Measurements from ENCODE around the gene ABCA4.

Gene ABCA4

DNA sequence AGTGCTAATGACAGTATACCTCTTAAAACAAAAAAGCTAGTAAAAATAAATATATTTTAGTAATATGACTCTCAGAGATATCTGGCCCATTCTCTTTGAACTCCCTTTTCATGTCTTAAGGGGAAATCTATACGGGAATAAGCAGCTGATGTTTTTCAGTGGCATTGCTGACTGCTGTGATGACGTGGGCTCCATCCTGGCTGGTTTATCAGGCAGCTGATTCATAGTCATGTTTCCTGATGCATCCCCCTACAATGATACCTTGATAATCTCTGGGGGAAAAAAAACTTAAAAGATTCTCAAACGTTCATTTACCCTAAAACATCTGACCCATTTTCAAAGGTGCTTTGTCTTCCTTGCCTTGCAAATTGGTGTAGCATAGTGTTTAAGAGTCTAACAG is 53.8 kb downstream of the ABCA4 start:
- no peak for DNase-seq (ENCODE audit: low read depth, low spot score)
- H3K4me3 ChIP-seq (ENCODE audit: low read length), result no peak overlapping the region

DNA sequence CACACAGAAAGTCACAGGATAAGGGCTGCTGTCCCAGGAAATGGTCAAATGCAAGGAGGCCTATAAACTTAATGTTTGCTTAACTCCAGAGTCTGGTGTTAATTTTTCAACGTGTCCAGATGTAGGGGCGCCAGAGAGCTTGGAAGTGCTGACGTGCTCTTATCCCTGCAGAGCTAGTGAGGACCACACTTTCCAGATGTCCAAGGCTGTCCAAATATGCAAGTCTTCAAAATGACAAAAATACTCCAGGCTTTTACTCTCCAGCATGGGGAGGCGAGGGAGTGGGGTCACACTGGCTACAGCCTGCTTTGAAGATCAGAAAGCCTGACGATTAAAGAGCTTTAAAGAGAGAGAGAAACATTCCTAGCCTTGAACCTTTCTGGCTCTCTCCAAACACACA is 57.6 kb downstream of the ABCA4 start:
- H3K4me3 ChIP-seq (ENCODE audit: low read length), result no peak overlapping the region
- DNase-seq (ENCODE audit: low read depth, low spot score), result no peak

DNA sequence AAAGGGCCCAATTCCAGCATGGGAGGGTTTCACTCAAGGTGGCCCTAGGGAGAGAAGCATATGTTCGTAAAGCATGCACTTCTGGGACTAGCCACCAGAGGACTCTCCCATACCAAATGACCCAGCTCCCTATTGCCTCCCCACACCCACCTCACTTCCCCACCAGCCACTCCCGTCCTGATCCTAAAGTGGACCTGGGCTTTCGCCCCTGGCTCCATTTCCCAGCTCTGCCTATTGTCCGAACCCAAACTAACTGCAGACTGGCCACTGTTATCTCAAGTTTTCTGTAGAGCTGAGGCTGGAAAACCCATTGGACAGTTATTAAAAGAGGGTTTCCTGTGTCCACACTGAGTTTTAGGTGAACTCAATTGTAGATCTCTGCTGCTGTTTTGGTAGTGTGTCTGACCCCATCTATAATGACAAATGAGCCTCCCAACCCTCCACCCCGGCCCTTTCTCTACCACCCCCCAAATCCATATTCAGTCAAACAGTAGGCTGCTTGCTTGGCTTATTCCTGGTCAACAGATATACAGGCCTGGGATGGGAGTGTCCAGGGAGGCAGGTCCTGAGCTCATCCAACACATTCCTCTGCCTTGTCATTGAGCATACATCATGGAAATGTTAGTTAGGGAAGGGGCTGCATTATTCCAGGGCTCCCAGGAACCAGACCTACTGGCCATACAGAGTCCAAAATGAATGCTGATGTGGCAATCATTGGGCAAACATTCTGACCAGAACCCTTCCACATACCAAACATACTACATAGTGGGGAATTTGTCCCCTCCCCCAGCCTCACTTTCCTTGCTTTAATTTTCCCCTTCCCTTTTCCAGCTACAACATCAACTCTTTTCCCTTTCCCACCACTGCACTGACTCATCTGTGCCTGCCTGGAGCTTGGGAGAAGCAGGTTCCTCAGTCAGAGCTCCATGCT is 59.2 kb downstream of the ABCA4 start:
- DNase-seq (ENCODE audit: low read depth, low spot score), result peak; percentile 71
- H3K4me3 ChIP-seq (ENCODE audit: low read length), result no peak overlapping the region

DNA sequence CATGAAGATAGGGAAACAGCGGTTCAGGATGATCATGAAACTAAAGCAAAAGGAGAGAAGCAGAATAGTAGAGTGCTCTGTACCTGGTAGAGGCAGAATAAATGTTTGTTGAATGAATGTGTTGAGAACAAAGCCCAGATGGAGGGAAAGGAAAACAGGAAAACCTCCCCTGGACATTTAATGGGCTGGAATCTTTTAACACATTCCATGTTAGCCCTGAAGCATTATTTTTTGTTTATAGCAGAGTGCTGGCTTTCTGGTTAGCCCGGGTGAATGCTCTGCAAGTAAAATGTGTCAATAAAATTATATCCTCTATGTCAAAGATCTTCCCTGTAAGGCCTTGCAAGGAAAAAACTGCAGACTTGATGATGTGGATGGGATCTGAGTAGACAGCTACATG is 60.2 kb downstream of the ABCA4 start:
- no peak for DNase-seq (ENCODE audit: low read depth, low spot score)

DNA sequence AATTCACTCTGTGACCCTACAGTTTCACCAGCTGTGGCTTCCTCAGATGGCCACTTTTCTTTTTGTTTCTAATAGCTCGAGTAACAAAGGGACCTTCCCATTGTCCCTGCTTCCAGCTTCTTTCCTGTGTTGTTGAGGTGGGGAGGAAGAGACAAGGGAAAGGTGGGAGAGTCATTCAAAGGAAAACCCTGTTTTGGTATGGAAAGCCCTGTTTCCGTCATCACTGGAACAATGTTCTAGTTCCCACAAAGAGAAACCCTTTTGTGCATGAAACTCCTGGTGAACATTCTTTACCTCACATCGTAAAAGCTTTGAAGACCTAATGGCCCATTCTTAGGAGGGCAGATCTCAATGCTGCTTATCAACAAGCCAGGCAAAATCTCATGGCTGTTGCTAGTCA is 62.2 kb downstream of the ABCA4 start:
- H3K4me3 ChIP-seq (ENCODE audit: low read length), result no peak overlapping the region
- no peak for DNase-seq (ENCODE audit: low read depth, low spot score)

More for the DNA sequence above, 60.2 kb downstream of the ABCA4 start:
- H3K4me3 ChIP-seq (ENCODE audit: low read length), result no peak overlapping the region

DNA sequence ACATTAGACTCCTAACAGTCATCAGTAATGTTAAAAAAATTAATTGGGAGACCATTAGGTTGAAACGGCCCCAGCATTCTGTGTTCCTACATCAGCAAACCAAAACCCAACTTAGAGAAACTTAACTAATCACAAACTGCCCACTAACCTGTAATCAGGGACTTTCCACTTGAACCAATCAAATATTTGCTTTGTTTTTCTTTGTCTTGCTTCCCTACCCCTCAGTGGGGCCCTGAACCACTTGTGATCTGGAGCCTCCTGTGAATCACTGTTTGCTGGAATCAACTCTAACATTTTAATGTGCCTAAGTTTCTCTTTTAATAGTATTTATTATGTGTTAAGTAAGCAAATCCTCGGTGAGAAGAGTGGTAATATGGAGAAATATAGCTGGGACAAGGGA is 64.0 kb downstream of the ABCA4 start:
- no peak overlapping the region for H3K4me3 ChIP-seq (ENCODE audit: low read length)
- DNase-seq (ENCODE audit: low read depth, low spot score), result no peak

DNA sequence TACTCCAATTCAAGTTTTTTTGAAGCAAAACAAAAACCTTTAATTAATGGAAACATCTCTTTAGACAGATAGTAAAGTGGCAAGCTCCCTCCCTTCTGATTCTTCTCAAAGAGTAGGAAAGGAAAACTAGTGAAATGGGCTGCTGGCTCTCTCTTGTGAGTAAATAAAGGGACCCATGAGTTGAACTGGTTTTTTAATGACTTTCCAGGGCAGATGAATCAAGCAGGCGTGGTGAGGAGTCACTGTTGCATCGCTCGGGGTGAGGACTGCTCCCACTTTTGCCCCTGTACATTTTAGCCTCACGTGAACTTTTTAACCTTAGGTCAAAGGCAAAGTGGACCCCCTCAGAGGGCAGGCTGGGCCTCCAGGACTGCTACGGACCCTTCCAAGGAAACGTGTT is 64.8 kb downstream of the ABCA4 start:
- H3K4me3 ChIP-seq (ENCODE audit: low read length), result no peak overlapping the region
- DNase-seq (ENCODE audit: low read depth, low spot score), result no peak

DNA sequence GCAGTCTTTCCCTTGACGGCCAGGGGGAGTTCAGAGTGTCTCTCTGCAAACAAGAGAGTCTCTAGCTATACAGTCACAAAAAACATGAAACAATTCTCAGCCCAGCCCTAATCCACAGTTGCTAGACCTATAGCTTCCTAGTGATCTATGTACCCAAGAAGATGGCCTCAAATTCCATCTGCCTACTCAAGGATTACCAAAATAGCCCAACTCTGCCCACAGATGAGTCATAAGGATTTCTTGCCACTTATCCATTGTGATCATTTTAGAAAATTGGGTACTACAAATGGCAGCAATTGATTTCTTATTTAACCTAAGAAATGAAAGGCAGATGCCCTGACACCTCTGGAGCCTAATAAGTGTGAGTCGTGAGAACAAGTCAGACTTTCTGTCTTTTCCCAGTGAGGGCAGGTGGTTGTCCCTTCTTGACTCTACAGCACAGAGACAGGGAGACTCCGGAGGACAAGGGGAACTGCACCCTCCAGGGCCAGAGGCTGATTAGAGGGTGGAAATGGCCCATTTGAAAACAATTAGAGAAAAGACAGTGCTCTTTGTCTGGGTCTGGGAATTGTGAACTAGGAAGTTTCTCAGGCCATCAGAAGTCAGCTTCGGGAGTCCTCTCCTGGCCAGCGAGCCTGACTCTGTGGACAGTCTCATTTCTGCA is 65.4 kb downstream of the ABCA4 start:
- no peak overlapping the region for H3K4me3 ChIP-seq (ENCODE audit: low read length)
- no peak for DNase-seq (ENCODE audit: low read depth, low spot score)

DNA sequence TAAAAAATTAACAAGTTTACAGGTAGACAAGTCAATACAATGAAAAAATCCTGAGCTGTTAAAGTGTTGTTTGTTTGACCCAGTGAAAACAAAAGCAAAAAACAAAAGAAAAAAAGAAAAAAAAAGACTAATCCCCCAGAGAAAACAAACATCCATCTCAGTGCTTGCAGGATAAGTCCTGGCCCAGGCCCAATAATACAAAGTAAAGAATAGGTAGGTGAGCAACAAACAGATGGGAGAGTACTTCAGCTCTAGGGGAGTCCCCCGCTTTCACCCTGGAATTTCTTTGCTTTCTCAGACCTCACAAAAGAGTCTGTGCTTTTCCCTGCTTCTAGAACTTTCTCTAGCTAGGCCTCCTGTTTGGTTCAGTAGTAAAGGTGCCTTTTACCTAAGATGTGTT is 70.3 kb downstream of the ABCA4 start:
- DNase-seq (ENCODE audit: low read depth, low spot score), result no peak
- no peak overlapping the region for H3K4me3 ChIP-seq (ENCODE audit: low read length)

DNA sequence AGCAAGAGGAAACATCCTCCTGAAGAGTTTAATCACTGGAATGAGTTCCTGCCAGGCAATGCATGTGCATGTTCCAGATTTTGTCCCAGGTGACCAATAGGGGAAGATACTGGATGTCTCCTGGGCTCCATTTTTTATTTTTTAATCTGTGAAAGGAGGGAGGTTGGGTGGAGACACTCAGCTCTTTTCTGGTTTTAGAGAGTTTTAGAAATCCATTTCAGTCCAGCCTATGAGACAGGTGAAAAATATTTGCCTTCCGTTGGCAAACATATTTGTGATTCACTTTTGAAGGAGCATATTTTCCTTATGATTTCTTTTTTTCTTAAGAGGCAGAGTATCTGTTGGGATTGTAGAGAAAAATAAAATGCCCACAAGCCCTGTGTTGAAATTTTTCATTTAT is 70.7 kb downstream of the ABCA4 start:
- no peak overlapping the region for H3K4me3 ChIP-seq (ENCODE audit: low read length)
- no peak for DNase-seq (ENCODE audit: low read depth, low spot score)

DNA sequence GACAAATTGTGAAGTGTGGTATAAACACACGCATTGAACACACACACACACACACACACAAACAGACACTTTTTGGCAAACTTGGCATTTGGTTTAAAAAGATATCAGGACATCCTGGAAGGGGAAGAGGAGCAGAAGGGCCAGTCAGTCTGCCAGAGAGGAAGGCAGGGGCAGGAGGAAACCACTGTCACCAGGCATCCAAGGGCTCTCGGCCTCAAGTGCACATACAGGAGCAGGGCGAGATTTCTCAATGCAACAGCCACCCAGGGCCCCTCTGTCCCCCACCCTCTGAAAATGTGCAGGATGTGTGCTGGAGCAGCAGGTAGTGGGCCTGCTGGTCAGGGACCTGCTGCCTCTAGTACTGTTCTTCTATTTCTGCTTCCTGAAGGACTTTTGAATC is 71.2 kb downstream of the ABCA4 start:
- DNase-seq (ENCODE audit: low read depth, low spot score), result no peak
- no peak overlapping the region for H3K4me3 ChIP-seq (ENCODE audit: low read length)

DNA sequence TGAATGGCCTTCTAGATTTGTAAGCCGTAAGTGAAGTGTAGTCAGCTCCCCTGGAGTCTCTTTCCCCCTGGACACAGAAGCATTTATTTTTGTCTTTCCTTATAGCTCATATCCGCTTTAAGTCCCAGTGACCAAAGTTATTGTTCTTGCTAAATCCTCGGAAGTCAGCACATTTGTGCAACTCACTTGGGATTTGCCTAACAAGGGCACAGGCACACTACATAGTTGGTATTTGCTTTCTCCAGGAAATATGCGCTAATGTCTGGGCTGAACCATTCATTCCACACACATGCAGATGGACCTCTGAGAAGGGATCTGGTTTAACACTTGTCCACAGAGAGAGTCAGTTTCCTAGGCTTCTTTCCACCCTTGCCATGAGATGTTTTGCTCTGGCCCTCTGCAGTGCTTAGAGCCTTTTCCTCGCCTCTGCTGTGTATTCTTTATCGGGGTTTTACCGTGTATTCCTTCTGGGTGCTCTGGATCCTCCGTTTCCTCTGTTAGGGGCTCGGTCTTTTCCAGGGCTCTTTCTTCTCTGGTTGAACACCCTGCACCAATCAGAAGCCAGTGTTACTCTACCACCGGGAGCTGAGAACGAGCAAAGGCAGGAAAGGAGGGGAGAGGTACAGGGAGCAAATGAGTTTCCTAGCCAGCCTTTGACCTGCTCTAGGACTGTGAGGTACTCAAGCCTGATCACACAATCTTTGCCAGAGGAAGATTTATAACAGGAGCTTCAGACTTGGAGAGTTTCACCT is 72.4 kb downstream of the ABCA4 start:
- H3K4me3 ChIP-seq (ENCODE audit: low read length), result no peak overlapping the region
- DNase-seq (ENCODE audit: low read depth, low spot score), result no peak

DNA sequence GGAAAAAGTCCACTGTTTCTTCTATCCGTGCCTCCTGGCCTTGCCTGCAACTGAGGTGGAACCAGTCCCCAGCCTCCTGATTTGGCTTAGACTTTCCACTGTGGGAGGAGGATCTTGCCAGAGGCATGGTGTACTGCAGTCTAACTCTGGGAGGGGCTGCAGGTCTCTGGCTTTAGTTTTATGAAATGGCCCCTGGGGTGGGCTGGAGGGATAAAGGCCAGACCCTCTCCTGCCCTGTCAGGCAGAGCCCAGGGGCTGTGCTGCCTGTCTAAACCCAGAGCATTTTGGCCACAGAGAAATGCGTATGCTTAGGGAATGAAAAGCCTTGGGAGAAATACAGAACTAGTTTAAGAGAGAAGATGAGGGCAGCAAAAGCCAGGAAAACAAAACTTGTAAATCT is 73.0 kb downstream of the ABCA4 start:
- DNase-seq (ENCODE audit: low read depth, low spot score), result no peak
- H3K4me3 ChIP-seq (ENCODE audit: low read length), result no peak overlapping the region

DNA sequence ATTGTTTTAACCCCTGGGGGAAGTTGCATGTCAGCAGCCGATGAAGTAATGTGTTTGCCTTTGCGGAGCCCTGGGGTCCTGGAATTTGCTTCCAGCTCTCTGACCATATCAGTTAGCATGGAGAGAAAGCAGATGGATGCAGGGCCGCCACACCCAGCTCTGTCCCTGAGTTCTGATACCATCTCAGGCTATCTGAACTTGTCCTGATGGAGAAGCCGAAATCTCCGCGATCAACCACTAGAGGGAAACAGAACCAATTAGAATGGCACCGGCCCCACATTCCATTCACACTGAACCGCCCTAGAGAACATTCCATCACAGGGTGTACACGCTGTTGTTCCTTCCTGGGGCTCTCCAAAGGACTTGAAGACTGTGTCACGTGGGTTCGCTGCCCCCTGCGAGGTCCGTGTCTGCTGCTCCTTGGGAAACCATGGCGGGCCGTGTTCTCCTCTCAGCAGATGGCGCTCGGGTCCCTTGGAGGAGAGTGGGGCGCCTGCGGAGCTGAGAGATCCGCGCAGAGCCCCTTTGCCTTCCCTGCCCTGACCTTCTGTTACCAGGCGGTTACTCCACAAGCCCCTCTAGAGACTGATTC is 75.4 kb downstream of the ABCA4 start:
- H3K4me3 ChIP-seq (ENCODE audit: low read length), result no peak overlapping the region
- DNase-seq (ENCODE audit: low read depth, low spot score), result no peak

DNA sequence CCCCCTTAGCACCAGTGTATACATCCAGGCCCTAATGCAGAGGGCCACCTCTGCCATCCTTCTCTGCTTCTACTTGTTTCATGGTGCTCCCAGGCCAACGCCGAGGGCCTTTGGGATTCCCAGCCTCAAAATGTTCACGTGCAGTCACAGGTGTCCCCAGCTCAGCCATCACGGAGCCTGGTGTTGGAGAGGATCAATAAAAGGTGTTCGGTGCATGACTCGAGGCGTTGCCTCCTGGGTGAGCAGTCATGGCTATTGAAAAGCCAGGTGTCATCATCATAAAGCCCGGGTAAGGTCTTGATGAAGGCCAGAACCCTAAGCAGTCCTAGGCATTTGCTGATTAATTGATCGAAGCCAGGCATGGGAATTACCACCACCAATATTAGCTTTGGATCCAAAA is 76.1 kb downstream of the ABCA4 start:
- H3K4me3 ChIP-seq (ENCODE audit: low read length), result no peak overlapping the region
- DNase-seq (ENCODE audit: low read depth, low spot score), result no peak

DNA sequence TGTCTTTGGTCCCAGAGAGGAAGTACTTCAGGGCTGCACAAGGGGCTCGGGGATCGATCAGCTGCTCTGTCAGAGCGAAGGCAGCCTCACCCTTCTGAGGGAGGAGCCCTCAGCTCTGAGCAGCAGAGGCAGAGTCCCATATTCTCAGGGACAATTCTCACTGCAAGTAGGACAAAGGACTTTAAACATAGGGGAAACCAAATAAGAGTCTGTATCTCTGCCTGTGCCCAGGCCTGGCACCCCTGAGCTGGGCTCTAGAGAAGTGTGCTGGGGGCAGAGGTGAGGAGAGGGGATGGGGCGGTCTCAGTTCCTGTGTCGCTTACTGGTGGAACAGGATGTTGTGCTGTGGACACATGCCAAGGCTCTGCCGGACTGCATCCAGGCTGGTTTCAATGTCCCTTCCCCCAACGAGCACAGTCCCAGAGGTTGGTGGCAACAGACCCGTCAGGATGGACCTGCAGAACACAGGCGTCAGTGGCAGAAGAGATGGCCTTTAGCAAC is 76.6 kb downstream of the ABCA4 start:
- no peak overlapping the region for H3K4me3 ChIP-seq (ENCODE audit: low read length)
- DNase-seq (ENCODE audit: low read depth, low spot score), result no peak

DNA sequence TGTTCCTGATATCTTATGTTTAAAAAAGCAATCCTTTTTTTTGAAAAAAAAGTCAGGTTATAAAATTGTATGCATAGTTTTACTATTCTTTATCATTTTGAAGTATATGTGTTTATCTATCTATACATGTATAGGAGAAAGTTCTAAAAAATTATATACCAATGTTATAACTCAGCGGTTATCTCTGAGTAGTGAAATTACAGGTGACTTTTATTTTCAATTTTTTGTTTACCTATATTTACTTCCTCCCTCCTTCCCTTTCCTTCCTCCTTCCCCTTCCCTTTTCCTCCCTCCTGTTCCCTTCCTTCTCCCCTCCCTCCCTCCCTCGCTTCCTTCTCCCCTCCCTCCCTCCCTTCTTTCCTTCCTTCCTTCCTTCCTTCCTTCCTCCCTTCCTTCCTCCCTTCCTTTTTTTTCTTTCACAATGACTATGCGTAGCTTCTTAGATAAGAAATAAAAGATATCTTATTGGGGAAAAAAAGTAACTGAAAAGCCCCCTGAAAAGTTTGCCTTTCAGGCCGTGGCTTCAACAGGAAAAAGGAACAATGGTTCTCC is 77.1 kb downstream of the ABCA4 start:
- DNase-seq (ENCODE audit: low read depth, low spot score), result no peak
- no peak overlapping the region for H3K4me3 ChIP-seq (ENCODE audit: low read length)

DNA sequence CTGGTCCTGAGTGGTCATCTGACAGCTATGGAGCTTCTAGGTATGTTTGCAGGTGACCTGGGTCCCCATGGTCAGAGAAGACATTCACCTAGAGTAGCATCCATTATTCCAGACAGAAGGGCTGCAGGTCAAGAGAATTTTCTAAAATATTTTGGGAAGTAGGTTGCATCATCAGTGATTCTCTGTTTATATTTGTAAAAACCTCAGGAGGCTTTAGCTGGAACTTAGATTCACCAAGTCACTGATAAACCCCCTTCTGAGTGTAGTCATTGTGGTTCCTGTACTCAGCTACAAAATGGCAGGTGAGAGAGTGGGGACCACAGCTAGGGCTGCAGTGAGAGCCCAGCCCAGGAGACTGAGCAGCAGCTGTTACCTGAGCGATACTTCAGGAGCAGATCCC is 78.6 kb downstream of the ABCA4 start:
- no peak for DNase-seq (ENCODE audit: low read depth, low spot score)
- H3K4me3 ChIP-seq (ENCODE audit: low read length), result no peak overlapping the region

DNA sequence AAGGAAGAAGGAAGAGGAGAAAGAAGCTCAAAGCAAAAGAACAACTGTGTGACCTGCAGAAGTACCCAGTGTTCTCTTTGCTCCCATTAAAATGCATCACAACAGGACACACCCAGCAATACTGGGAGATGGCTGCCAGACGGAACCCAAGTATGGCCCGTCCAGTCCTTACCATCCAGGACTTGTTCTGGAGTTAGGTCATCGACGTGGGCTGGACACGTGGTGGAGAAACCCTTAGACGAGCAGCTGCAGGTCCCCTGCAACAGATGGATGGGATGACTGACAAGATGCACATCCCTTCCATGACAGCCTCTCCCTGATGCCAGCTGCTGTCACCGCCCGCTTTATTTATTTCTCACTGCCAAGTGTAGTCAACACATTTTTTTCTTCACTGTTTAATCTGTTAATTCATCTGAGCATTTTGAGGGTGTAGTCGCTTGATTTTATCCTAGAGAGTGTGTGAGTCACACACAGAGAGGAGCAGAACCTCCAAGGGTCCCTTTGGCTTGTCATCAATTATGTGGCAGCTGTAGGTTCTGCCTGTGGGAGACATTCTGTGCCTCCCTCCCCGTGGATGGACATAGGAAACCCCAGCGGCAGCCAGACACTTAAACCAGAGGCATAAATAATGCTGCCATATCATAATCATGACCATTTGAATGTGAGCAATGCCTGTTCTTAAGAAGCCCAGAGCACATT is 80.9 kb downstream of the ABCA4 start:
- no peak for DNase-seq (ENCODE audit: low read depth, low spot score)
- H3K4me3 ChIP-seq (ENCODE audit: low read length), result no peak overlapping the region
